IPS DF 19.7 (cell line): Measurements from ENCODE around the gene VNN1.

Experiments used
- DNase-seq: peaks from one replicate; pipeline ENCODE4 v3.0.0-alpha.2; 2013; ENCODE audit warnings: low read depth, low spot score

The VNN1 gene, protein sequence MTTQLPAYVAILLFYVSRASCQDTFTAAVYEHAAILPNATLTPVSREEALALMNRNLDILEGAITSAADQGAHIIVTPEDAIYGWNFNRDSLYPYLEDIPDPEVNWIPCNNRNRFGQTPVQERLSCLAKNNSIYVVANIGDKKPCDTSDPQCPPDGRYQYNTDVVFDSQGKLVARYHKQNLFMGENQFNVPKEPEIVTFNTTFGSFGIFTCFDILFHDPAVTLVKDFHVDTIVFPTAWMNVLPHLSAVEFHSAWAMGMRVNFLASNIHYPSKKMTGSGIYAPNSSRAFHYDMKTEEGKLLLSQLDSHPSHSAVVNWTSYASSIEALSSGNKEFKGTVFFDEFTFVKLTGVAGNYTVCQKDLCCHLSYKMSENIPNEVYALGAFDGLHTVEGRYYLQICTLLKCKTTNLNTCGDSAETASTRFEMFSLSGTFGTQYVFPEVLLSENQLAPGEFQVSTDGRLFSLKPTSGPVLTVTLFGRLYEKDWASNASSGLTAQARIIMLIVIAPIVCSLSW

DNA sequence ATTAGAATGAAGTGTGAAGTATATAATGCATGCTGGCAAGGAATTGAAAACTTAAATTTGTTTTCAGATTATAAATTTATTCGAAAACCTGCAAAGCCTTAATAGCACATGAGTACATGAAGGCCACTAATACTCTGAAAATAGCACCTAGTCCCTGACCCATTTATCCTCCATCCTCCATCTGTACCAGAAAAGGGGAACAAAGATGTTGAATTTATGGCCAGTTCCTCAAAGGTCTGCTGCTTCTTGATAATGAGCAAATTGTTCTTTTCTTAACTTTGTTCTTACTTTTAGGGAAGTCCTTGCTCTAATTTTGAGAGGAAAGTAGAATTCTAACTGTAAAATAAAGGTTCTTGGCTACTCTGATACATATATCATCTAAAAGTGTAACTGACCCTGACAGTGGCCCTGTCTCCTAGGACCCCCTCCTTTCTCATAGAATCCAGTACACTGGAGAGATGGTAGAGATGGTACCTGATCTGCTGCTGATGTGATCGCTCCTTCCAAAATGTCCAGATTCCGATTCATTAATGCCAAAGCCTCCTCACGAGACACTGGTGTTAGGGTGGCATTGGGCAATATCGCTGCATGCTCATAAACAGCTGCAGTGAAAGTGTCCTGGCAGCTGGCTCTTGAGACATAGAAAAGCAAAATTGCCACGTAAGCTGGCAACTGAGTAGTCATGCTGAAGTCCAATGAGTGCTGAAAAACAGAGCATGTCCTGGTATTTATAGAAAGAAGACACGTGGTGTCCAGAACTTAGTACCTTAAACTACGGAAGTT, at the start of gene VNN1:
VNN1 (minus strand) TSS at position 704 of the 783 bp plus-strand sequence; CDS start at position 684, 20 bp downstream.
- DNase-seq: no peak

DNA sequence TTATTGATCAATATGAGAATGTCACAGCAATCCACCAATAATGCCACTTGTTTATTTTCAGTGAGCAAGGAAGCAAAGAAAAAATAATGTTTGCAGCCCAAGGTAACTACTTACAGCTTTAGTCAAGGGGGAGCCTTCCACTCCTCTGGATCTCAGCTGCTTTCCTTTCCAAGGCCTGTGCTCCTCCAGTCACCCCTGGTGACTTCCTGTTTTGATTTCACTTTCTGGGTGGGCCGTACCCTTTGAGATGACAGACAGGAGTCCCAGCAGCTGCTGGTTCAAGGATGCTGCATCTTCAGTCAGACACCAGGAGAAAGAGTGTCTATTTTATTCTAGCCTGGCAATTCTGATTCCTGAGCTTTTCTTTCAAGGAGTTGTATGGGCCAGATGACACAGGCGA, 49.4 kb upstream of the VNN1 start:
- no peak for DNase-seq

DNA sequence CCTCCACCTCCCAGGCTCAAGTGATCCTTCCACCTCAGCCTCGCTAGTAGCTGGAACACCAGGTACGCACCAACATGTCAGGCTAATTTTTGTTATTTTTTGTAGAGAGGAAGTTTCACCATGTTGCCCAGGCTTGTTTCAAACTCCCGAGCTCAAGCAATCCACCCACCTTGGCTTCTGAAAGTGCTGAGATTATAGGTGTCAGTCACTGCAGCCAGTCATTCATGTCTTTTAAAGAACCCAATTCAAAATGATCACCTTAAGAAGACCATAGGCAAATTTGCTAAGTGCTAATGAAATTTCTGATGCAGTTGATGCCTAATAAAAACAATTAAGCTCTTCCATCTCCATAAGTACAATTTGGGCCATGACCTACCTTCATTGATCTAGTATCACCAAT, 46.4 kb upstream of the VNN1 start:
- DNase-seq: no peak

DNA sequence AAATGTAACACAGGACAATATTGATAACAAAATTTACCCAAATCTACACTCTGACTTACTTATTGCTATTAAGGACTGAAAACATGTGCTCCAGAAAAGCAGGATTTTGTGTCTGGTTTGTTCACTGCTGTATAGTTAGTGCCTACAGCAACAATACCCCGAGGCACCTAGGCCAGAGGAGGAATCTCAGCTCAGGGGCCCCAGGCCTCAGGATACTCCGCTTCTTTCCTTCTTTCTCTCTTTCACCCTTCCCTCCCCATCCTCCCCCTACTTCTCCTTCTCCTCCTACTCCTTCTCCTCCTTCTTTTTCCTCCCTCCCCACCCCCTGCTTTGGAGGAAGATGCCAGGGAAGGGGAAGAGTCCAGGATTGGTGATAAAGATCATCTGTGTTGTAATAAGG, 44.8 kb upstream of the VNN1 start:
- DNase-seq: no peak

DNA sequence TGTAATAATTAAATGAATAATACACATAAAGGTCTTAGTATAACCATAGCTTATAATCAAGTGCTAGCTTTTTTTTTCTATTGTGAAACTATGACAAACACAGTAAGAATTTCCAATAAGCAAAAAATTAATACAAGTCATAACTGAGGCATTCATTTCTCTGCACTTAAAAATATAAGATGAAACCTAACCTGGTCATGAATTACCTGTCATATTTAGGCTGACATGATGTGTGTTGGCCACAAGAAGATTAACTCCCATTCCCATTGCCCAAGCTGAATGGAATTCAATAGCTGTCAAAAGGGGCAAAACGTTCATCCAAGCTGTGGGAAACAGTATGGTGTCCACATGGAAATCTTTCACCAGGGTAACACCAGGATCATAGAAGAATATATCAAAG, 38.4 kb upstream of the VNN1 start:
- no peak for DNase-seq

DNA sequence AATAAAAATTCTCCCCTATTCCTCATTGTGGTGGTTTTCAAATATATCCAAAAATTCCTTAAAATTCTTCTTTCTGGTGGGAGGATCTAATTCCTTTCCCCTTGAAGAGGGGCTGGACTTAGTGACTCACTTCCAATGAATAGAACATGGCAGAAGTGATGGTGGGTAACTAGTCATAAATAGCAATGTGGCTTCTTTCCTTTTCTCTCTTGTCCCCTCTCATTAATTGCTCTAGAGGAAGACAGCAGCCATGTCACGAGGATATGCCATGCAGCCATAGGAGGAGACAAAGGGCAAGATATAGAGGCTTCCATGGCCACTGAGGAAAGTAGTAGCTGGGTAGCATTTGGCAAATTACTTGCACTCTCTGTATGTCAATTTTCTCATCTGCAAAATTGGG, 38.0 kb upstream of the VNN1 start:
- no peak for DNase-seq

DNA sequence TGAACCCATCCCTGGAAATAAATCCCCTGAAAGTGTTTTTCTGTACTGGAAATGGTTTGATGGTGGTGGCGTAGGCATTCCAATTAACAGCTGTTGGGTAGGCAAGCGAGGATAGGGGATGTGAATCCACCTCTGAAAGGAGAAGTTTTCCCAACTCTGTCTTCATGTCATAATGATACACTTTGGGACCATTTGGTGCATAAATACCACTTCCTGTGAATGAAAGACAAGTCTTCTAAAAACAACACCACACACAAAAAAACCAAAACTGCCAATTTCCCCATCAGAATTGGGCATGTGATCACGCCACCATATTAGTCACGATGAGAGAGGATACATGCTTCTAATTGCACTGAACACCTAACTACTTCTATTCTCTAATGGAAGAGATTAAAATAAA, 37.5 kb upstream of the VNN1 start:
- no peak for DNase-seq

DNA sequence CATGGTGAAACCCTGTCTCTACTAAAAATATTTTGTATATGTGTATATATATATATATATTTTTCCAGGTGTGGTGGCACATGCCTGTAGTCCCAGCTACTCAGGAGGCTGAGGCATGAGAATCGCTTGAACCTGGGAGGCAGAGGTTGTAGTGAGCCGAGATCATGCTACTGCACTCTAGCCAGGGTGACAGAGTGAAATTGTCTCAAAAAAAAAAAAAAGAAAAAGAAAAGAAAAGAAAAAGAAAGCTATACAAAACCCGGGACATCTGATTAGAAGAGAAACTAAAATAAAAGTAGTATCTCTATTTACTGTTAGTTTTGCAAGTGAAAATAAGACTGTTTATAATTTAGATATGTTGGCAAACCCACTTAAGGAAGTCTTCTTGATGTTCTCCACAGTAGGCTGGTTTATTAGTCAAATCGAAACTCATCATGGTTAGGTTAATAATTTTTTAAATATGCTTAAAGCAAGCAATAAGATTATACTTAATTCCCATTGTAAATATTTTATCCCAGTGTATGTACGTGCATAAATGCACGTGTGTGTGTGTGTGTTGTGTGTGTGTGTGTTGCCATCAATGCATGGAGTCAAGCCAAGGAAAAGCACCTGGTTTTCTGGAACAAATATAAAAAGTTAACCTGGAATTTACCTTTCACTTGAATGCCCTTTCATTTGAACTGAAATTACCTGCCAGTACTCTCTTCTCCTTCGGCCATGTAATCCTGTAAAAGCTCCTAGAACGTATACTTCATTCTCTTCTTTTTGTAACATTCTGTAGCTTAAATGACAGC, 36.8 kb upstream of the VNN1 start:
- no peak for DNase-seq

DNA sequence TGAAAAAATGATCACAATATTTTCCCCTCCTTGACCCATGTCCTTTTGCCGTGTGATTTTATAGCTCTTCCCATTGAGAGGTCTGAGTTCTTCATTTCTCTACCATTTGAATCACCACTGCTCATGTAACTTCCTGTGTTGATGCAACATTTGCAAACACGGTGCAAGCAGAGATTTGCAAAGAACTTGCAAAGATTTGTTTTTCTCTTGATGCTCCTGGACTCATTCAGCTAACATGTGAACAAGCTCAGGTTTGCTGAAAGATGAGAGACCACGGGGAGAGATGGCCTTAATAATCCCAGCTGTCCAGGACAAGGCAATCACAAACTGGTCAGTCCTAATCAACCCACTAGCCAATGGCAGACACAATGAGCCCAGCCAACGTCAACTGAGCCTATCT, 35.3 kb upstream of the VNN1 start:
- no peak for DNase-seq

DNA sequence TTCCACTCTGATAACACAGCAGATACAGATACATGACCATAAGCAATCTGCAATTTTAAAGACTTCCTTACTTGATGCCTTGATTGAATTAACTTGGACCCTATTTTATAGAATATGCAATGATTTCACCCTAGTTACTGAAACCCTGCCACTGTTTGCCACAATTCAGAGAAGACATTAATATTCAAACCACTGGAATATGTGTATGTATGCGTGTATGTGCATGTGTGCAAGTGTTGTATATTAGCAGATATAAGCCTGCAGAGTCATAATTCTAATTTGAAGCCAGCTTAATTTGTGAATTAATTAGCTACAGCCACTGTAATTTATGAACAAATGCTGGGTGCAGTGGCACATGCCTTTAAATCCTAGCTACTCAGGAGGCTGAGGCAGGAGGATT, 34.6 kb upstream of the VNN1 start:
- no peak for DNase-seq

DNA sequence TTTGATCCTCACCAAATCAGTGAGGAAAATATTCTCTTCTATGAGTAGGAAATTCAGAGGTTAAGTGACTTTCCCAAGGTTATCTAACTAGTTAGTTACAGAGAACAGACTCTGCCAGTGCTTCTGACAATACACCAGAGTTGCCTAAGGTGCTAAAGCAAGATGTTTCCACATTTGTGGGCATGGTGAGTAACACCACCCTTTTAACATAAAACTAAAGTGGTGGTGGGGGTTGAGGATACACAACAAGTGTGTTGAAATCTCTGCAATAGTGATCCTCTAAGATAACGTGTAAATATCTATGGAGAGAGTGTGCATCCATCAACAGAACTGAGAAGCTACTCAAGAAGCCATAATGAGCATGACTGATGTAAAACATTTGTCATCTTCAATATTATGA, 32.2 kb upstream of the VNN1 start:
- DNase-seq: no peak

DNA sequence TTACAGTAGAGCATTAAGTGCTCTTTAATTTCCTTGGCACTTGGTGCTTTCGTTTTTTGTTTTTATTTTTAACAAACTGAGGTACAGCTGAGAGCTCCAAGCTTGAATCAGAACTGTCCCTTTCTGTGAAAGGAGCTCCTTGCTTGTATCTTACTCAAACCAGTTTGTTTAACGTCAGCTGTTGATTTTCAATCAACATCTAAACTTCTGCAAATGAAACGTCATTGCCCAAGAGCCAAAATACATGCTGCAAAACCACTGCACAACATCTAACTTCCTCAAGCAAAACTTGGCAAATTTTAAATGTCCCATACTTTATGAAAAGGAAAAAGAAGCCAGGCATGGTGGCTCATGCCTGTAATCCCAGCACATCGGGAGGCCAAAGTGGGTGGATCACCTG, 28.6 kb upstream of the VNN1 start:
- DNase-seq: no peak

DNA sequence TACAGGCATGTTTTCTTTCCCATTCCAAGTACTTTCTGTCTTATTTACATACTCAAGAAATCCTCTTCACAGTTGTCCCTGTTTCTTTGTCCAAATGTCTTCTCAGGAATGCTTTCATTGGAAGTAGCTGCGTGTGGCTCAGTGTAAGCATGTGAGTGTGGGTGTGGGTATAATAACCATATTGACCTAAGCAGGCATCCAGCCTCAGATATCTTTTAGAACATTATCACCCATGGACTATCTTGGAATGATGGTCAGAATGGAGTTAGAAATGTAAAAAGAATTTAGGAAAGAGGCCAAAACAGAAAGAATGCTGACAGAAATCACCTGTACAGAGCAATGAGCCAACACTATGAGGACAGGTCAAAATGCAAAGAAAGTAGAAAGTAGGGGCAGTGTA, 27.4 kb upstream of the VNN1 start:
- no peak for DNase-seq

DNA sequence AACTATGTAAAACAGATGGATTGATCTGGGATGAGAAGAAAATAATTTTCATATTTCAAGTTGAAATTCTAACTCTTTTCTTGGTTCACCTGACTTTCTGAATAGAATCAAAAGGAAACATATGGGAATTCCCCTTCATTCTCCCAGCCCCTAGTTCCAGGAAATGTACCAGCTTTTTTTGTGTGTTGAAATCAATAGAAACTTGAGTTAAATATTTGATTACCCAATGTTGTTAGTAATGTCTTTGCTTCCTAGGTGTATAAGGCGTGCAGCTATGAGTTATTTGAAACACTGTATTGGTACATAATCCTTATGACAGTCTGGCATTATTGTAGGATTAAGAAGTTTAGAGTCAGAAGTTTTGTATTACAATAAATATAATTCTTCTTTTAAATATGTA, 22.4 kb upstream of the VNN1 start:
- DNase-seq: no peak

DNA sequence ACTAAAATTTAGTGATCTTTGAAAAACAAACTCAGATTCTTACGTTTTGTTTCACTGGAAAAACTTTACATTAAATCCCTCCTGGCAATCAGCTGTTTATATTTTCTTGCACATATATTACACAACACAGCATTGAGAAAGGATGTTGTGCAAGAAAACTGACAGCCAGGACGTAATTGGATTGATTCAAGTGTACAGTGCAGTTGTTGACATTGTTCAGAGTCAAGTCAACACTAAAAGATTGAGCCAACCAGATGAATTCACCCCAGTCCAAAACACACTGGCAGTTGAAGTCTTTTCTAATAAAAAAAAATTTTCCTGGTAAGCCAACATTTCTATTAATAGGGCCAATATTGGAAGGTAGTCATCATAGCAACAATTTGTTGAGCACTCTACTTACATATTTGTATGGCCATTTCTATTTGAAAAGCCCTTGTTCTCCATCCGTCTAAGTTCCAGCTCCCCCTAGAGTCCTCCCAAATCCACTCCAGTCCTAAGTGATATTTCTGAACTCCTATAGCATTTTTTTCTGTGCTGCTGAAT, 20.9 kb upstream of the VNN1 start:
- DNase-seq: no peak

DNA sequence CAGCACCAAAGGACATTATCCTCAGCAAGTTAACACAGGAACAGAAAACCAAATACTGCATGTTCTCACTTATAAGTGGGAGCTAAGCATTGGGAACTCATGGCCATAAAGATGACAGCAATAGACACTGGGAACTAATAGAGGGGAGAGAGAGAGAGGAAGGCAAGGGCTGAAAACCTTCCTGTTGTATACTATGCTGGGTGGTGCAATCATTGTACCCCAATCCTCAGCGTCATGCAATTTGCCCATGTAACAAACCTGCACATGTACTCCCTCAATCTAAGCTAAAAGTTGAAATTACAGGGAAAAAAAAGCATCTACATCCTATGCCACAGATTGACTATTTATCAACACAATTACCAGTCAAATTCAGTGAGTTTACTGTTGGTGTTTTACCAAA, 20.0 kb upstream of the VNN1 start:
- DNase-seq: no peak

DNA sequence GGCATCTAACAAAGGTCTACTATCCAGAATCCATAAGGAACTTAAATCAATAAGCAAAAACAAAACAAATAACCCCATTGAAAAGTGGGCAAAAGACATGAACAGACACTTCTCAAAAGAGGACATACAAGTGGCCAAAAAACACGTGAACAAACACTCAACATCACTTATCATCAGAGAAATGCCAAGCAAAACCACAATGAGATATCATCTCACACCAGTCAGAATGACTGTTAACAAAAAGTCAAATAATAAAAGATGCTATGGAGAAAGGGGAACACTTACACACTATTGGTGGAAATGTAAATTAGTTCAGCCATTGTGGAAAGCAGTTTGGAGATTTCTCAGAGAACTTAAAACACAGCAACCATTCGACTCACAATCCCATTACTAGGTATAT, 19.4 kb upstream of the VNN1 start:
- no peak for DNase-seq

DNA sequence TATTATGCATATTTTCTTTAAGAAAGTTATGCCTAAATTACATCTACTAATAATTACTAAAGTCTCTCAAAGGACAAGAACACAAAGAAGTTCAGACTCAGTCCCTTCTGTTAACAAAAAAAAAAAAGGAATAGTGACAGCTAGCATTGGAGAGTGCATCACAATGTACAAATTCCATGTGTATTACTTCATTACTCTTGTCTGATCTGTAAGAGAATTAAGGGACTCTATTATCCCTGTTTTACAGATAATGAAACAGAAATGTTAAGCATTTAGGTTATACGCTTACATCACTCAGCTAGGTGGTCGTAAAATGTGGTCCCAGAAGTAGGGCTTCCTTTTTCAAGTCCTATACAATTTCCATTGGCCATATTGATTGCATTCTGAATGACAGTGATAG, 17.2 kb upstream of the VNN1 start:
- no peak for DNase-seq

DNA sequence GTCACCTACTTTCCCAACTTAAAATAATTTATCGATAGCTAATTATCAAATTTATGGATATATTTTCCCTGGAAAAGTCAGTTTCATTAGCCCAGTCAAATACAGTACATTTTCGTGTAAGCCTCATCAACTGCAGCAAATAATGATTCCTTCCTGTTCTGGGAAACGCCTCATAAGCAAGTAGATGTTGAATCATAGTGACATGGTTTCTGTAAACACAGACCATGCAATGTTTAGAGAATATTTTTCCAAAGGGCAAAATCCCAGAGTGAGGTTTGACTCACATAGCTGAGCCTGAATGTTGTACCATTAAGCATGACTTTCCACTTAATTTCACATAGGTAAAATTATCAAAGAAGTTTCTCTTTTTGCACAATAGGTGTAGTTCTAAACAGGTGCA, 16.7 kb upstream of the VNN1 start:
- no peak for DNase-seq

DNA sequence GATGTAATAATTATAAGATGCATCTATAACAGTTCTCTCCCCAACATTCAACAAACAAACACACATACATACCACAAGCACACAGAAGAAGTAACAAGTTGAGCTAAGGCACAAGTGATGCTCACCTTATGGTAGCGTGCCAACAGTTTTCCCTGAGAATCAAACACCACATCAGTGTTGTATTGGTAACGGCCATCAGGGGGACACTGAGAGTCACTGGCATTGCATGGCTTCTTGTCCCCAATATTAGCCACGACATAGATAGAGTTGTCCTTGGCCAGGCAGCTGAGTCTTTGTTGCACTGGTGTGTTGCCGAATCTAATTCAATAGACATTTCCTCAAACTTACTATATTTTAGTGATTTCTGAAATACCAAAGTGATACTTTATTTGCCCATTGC, 14.8 kb upstream of the VNN1 start:
- no peak for DNase-seq

DNA sequence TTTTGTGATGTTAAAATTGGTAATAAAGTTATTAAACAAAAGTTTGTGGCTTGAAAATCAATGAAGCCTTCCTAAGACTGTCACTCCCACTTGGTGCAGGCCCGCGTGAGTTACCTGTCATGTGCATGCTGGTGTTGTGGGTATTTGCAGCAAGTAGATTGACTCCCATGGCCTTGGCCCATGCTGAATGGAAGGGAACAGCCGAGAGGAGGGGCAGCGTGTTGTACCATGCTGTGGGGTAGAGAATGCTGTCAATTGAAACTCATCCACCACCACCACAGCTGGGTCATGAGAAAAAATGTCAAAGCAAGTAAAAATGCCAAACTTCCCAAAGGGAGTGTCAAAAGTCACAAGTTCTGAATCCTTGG, 12.7 kb upstream of the VNN1 start:
- DNase-seq: no peak
